ENCODE measurements around the gene MECR.

The MECR gene

GRCh38 chr1:29201595-29202051, 29.1 kb downstream of the MECR start:
- DNase-seq (ENCODE audit: low read depth): no peak

DNA sequence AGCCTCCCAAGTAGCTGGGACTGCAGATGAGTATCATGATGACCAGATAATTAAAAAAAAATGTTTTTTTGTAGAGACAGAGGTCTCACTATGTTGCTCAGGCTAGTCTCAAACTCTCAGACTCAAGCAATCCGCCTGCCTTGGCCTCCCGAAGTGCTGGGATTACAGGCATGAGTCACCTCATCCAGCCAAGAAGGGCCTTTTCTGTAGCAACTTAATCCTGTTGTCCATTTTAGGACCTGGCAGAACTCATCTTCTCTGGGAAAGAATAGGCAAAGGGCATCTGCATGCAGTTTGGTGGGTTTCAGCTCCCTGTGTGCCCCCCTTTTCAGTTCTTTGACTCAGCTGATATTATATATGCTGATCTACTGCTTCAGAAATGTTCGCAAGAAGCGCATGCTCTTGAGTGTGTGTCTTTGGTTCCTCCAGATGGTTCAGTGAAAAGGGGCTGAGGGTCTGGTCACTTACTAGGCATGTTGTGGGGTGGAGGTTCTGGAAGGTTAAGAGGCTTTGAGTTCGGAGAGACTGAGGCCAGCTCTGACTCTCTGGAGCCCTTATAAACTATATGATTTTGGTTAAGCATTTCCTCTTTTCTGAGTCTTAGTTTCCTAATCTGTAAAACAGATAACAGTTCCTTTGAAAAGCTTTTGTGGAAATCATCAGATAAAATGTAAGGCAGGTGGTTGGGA, 29.7 kb downstream of the MECR start:
- no peak for DNase-seq (ENCODE audit: low read depth)

DNA sequence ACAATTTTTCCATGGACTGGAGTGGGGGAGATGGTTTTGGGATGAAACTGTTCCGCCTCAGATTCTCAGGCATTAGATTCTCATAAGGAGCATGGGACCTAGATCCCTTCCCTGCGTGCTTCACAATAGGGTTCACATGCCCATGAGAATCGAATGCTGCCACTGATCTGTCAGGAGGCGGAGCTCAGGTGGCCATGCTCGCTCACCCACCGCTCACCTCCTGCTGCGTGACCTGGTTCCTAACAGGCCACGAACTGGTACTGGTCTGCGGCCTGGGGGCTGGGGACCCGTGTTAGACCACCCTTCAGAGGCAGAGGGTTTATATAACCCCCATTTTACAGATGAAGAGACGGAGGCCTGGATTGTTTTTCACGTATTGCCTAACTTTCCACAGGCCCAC, 32.7 kb downstream of the MECR start:
- no peak for DNase-seq (ENCODE audit: low read depth)

DNA sequence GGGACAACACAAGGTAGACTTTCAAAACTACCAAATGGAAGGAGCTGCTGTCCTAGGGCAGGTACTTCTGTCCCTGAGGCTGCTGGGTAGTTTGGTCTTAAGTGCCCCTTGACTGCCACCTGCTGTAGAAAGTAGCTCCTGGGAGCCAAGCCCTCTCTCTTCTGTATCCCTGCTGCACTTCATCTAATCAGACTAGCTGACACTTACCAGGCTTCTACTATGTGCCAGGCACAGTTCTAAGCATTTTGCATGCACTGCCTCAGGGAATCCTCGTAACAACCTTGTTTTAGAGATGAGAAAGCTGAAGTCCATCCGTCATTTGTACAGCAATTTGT, 33.2 kb downstream of the MECR start:
- DNase-seq (ENCODE audit: low read depth): no peak

DNA sequence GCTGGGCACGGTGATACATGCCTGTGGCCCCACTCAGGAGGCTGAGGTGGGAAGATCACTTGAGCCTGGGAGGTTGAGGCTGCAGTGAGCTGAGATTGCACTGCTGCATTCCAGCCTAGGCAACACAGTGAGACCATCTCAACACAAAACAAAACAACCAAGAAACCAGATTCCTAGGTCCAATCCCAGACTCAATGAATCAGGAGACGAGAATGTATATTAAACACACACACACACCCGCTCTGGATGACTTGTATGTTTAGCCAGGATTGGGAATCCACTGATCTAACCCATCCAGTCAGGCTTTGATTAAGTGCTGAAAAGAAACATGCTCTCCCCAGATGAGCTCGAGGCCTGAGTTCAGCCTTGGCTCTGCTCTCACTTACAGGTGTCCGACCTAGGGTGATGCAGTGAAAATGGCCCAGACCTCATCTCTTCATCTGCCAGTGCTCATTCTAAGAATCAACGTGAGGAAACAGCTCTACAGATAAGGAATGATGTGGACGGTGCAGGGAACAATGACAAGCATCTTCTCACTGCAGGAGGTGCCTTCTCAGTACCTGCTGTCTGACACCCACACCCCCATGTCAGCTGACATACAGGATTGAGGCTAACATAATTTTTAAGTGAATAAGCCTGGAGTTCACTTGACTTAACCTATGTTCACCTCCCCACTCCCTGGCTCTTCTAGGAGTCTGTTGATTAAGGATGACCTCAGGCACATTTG, 33.7 kb downstream of the MECR start:
- DNase-seq (ENCODE audit: low read depth): peak; percentile 81

GRCh38 chr1:29195881-29196291, 34.8 kb downstream of the MECR start:
- no peak for DNase-seq (ENCODE audit: low read depth)

- no peak for DNase-seq (ENCODE audit: low read depth)
Observed at GRCh38 chr1:29193879-29194455, 36.8 kb downstream of the MECR start.

GRCh38 chr1:29190718-29191117, 40.0 kb downstream of the MECR start:
- DNase-seq (ENCODE audit: low read depth): no peak

DNA sequence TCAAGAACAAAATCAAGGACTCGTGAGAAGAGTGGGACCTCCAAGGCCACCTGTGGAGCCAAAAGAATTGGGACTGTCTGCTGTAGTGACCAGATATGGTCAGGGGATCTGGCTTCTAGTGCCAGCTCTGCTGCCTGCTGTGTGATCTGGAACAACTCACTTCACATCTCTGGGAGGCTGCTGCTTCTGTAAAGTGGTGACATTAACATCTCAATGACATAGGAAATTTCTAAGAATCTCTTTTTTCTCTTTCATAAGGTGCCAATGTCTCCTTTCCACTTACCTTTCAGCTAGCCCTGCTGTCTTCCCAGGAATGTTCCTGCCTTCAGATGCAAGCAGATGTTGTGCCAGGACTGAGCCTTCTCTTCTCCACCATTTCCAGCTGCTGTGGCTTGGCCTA, 44.0 kb downstream of the MECR start:
- DNase-seq (ENCODE audit: low read depth): no peak

GRCh38 chr1:29186252-29186651, 44.5 kb downstream of the MECR start:
- DNase-seq (ENCODE audit: low read depth): no peak

GRCh38 chr1:29183287-29183686, 47.4 kb downstream of the MECR start:
- no peak for DNase-seq (ENCODE audit: low read depth)

DNA sequence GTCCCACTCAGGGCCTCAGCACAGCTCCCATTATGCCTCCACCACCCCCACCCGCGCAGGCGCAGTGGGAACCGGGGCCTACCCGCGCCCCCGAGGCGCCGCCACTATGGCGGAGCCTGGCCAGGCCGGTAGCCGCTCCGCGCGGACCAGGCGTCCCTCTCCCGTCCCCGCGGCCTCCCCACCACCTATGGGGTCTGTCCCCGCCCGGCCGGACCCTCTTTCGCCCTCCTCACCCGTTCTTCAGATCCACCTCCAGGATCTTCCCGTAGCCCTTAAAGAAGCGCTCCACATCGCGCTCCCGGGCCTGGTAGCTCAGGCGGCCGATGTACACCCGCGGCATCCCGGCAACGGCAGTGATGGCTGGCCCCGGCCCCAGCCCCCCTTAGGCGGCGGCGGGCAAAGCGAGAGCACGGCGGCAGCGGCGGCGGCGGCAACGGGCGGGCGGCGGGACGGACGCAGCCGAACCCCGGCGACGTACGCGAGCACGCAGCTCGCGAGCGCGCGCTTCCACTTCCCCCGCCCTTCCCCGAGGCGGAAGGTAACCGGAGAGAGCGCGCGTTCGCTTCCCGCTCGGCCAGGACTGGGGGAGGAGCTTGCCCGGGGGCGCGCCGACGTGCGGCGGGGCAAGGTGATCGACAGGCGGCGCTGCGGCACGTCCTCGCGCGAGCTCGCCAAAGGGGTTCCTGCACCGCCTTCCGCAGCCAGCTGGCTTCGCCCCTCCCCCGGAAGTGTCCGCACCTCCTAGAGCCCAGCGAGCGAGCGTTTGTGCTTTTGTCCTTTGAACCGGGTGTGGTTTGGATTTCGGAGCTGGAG, 49.1 kb downstream of the MECR start, which contains the start of gene SRSF4:
TSS of gene SRSF4 (minus strand) at position 488 of the 813 bp plus-strand sequence. CDS start at position 340, 148 bp downstream.
- peak; percentile 90 for DNase-seq (ENCODE audit: low read depth)

DNA sequence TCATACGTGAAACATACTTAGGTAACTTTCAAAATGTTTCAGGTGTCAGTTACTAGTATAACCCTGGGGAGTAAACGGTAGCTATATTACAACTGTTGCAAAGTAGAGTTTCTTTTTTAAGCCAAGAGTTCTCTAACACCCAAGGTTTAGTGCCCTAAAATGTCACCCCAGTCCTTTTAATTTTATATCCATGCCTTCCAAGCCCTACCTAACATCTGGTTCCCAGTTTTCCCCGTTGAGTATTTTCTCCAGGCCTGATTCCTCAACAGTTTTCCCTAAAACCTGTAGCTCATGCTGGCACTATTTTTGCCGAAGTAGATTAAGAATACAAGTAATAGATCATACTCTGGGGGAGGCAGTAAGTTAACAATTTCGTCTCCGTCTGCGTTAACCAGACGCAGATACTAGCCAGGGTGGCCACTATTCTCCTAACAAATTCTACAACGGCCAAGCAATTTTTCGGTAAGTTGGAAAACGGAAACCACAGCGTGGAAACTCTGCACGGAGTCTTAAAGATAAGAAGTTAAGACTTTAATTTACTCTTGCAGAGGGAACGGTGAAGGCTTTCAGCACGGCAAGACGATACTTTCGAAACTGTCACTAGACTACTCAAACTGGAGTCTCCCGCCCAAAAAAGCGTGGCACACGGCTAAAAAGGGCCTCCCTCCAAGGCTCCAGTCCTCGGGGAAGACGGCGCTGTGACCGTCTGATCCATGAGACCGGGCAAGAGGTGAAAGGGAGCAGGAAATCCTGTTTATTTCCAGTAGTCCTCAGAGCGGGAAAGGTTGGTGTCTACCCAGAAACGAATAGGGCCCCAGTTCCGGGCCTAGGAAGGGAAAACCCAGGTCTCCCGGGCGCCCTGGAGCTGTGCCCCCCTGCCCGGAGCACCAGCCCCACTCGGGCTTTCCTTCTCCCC, 50.0 kb downstream of the MECR start:
- DNase-seq (ENCODE audit: low read depth): no peak

- DNase-seq (ENCODE audit: low read depth): no peak
Observed at GRCh38 chr1:29179641-29180184, 51.0 kb downstream of the MECR start.

GRCh38 chr1:29177022-29177705, 53.6 kb downstream of the MECR start:
- DNase-seq (ENCODE audit: low read depth): no peak

DNA sequence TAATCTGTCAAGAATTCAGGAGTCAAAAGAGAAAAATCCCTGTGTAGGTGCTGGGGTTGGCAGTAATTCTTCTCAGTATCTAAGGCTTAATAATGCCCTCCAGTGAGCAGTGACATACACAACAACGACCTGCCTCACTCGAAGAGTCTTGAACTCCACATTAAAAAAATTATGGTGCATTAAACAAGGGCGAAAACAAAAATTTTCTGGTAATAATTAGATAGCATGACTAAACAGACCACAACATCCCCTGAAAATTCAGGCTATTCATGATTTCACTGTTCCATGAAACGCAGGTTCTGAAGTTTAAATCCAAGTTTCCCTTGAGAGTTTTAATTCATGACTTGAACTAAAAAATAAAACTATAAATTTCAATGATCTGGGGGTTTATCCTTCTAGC, 54.2 kb downstream of the MECR start:
- DNase-seq (ENCODE audit: low read depth): no peak

GRCh38 chr1:29172415-29172939, 58.3 kb downstream of the MECR start:
- no peak for DNase-seq (ENCODE audit: low read depth)

GRCh38 chr1:29171521-29171920, 59.2 kb downstream of the MECR start:
- no peak for DNase-seq (ENCODE audit: low read depth)

GRCh38 chr1:29171089-29171488, 59.6 kb downstream of the MECR start:
- no peak for DNase-seq (ENCODE audit: low read depth)

DNA sequence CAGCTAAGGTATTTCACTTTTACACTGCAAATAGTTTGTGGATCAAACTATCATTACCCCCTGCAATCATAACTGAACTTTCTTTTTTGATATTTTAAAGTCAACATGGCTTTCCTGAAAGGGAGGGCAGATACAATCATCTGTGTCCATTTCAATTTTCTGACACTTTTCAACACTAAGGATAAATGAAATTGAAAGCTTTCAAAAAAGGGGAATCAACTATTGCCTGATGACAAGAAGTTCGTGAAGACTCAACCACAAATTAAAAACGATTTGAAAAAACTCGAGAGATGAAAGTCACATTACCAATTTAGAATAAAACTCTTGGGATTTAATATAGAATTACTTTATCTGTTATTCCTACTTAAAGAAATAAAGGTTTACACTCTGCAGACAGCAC, 60.8 kb downstream of the MECR start:
- DNase-seq (ENCODE audit: low read depth): no peak

Data from non-pigmented ciliary epithelial cell (primary cell).